ENCODE data around the gene PANX1.

Gene PANX1

GRCh38 chr11:94186342-94187203, 57.9 kb downstream of the PANX1 start:
- no peak for DNase-seq

- no peak for DNase-seq
Observed at GRCh38 chr11:94193288-94193687, 64.6 kb downstream of the PANX1 start.

GRCh38 chr11:94194712-94195111, 66.1 kb downstream of the PANX1 start:
- DNase-seq, result no peak

GRCh38 chr11:94196363-94196762, 67.7 kb downstream of the PANX1 start:
- no peak for DNase-seq

- no peak for DNase-seq
Observed at GRCh38 chr11:94198718-94199117, 70.1 kb downstream of the PANX1 start.

GRCh38 chr11:94199136-94200130, 70.8 kb downstream of the PANX1 start:
- no peak for DNase-seq

GRCh38 chr11:94201004-94201465, 72.4 kb downstream of the PANX1 start:
- no peak for DNase-seq

- no peak for DNase-seq
Observed at GRCh38 chr11:94203070-94203469, 74.4 kb downstream of the PANX1 start.

- no peak for DNase-seq
Observed at GRCh38 chr11:94211261-94211830, 82.7 kb downstream of the PANX1 start.

- DNase-seq, result no peak
Observed at GRCh38 chr11:94212898-94213297, 84.3 kb downstream of the PANX1 start.

GRCh38 chr11:94217705-94218104, 89.1 kb downstream of the PANX1 start:
- DNase-seq, result no peak

GRCh38 chr11:94218372-94218771, 89.7 kb downstream of the PANX1 start:
- DNase-seq, result no peak

- no peak for DNase-seq
Observed at GRCh38 chr11:94219771-94220170, 91.1 kb downstream of the PANX1 start.

- no peak for DNase-seq
Observed at GRCh38 chr11:94224078-94224477, 95.4 kb downstream of the PANX1 start.

All from NCI-H2081 (cell line).